MM.1S (cell line): Measurements from ENCODE around the gene TNIP1.

Experiments used
- DNase-seq: peaks from one replicate; pipeline ENCODE4 v3.0.0-alpha.2; 2015
- H2AFZ ChIP-seq: fragments of 300-600 bp; sonication (generic); 2 replicates; pipeline ENCODE4 v1.6.0; 2016; ENCODE audit warnings: antibody characterized with exemption, low read length
- H3F3A ChIP-seq: fragments of 300-600 bp; sonication (generic); 2 replicates; pipeline ENCODE4 v1.6.1; 2016; ENCODE audit warnings: mild to moderate bottlenecking, antibody characterized with exemption, low read length, moderate library complexity, mixed read lengths; ENCODE audit not compliant: insufficient read depth
- H3K27ac ChIP-seq: fragments of 300-600 bp; sonication (generic); 2 replicates; pipeline ENCODE4 v1.5.1; 2016; ENCODE audit warnings: mild to moderate bottlenecking, low read length
- H3K27me3 ChIP-seq: fragments of 300-600 bp; sonication (generic); replicated peaks from 2 replicates; pipeline ENCODE4 v1.6.0; 2016; ENCODE audit warnings: low read length; ENCODE audit not compliant: insufficient read depth
- H3K36me3 ChIP-seq: fragments of 300-600 bp; sonication (generic); replicated peaks from 2 replicates; pipeline ENCODE4 v1.6.1; 2016; ENCODE audit warnings: mild to moderate bottlenecking, low read length, mixed read lengths; ENCODE audit not compliant: insufficient read depth
- H3K4me1 ChIP-seq: fragments of 300-600 bp; sonication (generic); 2 replicates; pipeline ENCODE4 v1.6.1; 2016; ENCODE audit warnings: low read length, mixed read lengths
- H3K4me2 ChIP-seq: fragments of 300-600 bp; sonication (generic); 2 replicates; pipeline ENCODE4 v1.6.0; 2016; ENCODE audit warnings: low read depth, low read length
- H3K4me3 ChIP-seq: fragments of 300-600 bp; sonication (generic); 2 replicates; pipeline ENCODE4 v1.5.1; 2016; ENCODE audit warnings: low read length, mixed read lengths
- H3K79me2 ChIP-seq: fragments of 300-600 bp; sonication (generic); 2 replicates; pipeline ENCODE4 v1.6.1; 2016; ENCODE audit warnings: mixed run types, low read length, mixed read lengths
- H3K9ac ChIP-seq: fragments of 300-600 bp; sonication (generic); 2 replicates; pipeline ENCODE4 v1.6.1; 2016; ENCODE audit warnings: low read length, mixed read lengths
- H3K9me2 ChIP-seq: fragments of 300-600 bp; sonication (generic); replicated peaks from 2 replicates; pipeline ENCODE4 v1.6.1; 2016; ENCODE audit warnings: mild to moderate bottlenecking, low read length, mixed read lengths; ENCODE audit not compliant: insufficient read depth
- H3K9me3 ChIP-seq: fragments of 300-600 bp; sonication (generic); replicated peaks from 2 replicates; pipeline ENCODE4 v1.6.1; 2016; ENCODE audit warnings: mild to moderate bottlenecking, low read length, mixed read lengths; ENCODE audit not compliant: insufficient read depth
- H4K20me1 ChIP-seq: fragments of 300-600 bp; sonication (generic); 2 replicates; pipeline ENCODE4 v1.6.1; 2016; ENCODE audit warnings: mild to moderate bottlenecking, low read length, moderate library complexity, mixed read lengths; ENCODE audit not compliant: insufficient read depth
- EZH2 ChIP-seq: fragments of 300-600 bp; sonication (generic); optimal IDR thresholded peaks from 2 replicates; pipeline ENCODE3; 2017; ENCODE audit warnings: low read depth, mild to moderate bottlenecking, antibody characterized with exemption, low read length, mixed read lengths
- EZH2phosphoT487 ChIP-seq: fragments of 300-600 bp; sonication (generic); IDR thresholded peaks from 2 replicates; pipeline ENCODE4 v1.6.1; 2018; ENCODE audit warnings: antibody characterized with exemption, low read length
- TF ChIP-seq, protein P1 (sequence below): fragments of 300-600 bp; sonication (generic); IDR thresholded peaks from 2 replicates; pipeline ENCODE4 v1.5.1; 2016; ENCODE audit warnings: antibody characterized with exemption, low read length, mixed read lengths

Gene TNIP1

DNA sequence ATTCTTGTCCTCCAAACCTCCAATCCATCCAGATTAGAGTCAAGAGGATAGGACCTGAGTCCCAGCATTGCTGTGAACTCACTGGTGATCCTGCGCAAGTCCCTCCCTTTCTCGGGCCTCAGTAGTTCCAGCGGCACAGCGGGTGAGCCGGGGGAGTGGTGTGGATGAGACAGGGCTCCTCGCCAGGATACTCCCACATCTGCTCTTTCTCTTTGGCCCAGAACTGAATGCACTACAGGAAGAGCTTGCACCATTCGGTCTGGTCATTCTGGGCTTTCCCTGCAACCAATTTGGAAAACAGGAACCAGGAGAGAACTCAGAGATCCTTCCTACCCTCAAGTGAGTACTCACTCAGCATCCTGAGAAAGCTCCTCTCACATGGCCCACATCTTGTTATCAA, 54.2 kb downstream of the TNIP1 start:
- no peaks in the 10 kb centered on the region for H3K27me3 ChIP-seq
- H3K9ac ChIP-seq, result no peak overlapping the region
- no peaks in the 10 kb centered on the region for H3K9me2 ChIP-seq
- no peaks in the 10 kb centered on the region; the same call in 1 of the 2 replicates for H3F3A ChIP-seq
- H3K36me3 ChIP-seq, result peaks cover 4% of the 10 kb centered on the region
- TF ChIP-seq, protein P1, sequence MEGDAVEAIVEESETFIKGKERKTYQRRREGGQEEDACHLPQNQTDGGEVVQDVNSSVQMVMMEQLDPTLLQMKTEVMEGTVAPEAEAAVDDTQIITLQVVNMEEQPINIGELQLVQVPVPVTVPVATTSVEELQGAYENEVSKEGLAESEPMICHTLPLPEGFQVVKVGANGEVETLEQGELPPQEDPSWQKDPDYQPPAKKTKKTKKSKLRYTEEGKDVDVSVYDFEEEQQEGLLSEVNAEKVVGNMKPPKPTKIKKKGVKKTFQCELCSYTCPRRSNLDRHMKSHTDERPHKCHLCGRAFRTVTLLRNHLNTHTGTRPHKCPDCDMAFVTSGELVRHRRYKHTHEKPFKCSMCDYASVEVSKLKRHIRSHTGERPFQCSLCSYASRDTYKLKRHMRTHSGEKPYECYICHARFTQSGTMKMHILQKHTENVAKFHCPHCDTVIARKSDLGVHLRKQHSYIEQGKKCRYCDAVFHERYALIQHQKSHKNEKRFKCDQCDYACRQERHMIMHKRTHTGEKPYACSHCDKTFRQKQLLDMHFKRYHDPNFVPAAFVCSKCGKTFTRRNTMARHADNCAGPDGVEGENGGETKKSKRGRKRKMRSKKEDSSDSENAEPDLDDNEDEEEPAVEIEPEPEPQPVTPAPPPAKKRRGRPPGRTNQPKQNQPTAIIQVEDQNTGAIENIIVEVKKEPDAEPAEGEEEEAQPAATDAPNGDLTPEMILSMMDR, result no peak
- no peak for TF ChIP-seq EZH2
- no peak for DNase-seq
- H2AFZ ChIP-seq, result no peak overlapping the region
- no peaks in the 10 kb centered on the region for H3K4me1 ChIP-seq
- no peak overlapping the region for H3K4me2 ChIP-seq
- no peak overlapping the region for H3K27ac ChIP-seq
- no peaks in the 10 kb centered on the region for H4K20me1 ChIP-seq
- no peaks in the 10 kb centered on the region for H3K9me3 ChIP-seq
- no peaks in the 10 kb centered on the region for H3K79me2 ChIP-seq
- no peak overlapping the region for H3K4me3 ChIP-seq

DNA sequence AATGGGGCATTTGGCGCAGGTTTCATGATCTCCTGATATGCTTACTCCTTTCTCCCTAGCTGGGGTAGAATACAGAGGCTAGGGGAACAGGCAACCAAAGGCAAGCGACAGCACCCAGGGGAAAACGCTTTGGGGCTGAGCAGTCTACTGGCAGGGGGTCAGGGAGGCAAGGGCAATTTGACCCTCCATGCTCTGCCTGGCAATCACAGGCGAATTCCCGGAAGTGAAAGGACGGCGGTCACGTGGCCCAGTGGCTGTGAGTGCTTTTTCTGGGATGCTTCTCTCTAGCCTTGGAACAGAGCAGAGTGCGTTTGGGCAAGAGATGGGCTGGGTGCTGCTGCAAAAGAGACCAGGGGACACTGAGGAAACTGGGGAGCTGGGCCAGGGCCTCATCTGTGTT, 54.7 kb downstream of the TNIP1 start:
- Histone ChIP-seq H3K9ac (no peak overlapping the region), H2AFZ (no peak overlapping the region), H3F3A (no peaks in the 10 kb centered on the region; the same call in 1 of the 2 replicates), H3K9me3 (no peaks in the 10 kb centered on the region), H3K79me2 (no peaks in the 10 kb centered on the region), H3K4me1 (no peaks in the 10 kb centered on the region), H3K27ac (no peak overlapping the region), H3K36me3 (peaks cover 4% of the 10 kb centered on the region), H4K20me1 (no peaks in the 10 kb centered on the region), H3K27me3 (no peaks in the 10 kb centered on the region), H3K9me2 (no peaks in the 10 kb centered on the region), H3K4me3 (no peak overlapping the region), H3K4me2 (no peak overlapping the region)
- DNase-seq, result no peak
- TF ChIP-seq EZH2, result no peak

DNA sequence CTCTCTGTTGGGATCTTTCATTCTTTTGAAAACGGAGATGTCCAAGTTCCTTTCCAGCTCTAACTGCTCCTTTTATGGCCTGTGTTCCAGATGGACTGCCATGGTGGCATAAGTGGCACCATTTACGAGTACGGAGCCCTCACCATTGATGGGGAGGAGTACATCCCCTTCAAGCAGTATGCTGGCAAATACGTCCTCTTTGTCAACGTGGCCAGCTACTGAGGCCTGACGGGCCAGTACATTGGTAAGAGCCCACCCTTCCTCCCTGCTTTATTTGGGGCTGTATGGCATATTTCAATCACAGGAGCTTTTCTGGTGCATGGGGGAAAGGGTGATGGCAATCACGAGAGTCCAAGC, 55.6 kb downstream of the TNIP1 start:
- H3K79me2 ChIP-seq, result no peaks in the 10 kb centered on the region
- peaks cover 4% of the 10 kb centered on the region for H3K36me3 ChIP-seq
- TF ChIP-seq EZH2phosphoT487 (no peak), EZH2 (no peak)
- TF ChIP-seq, protein P1, result no peak
- no peaks in the 10 kb centered on the region; the same call in 1 of the 2 replicates for H3F3A ChIP-seq
- no peaks in the 10 kb centered on the region for H3K27me3 ChIP-seq
- no peak for DNase-seq
- H3K27ac ChIP-seq, result no peak overlapping the region
- no peak overlapping the region for H3K4me2 ChIP-seq
- H3K9ac ChIP-seq, result no peak overlapping the region
- H4K20me1 ChIP-seq, result no peaks in the 10 kb centered on the region
- no peaks in the 10 kb centered on the region for H3K4me1 ChIP-seq
- H3K4me3 ChIP-seq, result no peak overlapping the region
- H3K9me3 ChIP-seq, result no peaks in the 10 kb centered on the region
- no peak overlapping the region for H2AFZ ChIP-seq
- H3K9me2 ChIP-seq, result no peaks in the 10 kb centered on the region

DNA sequence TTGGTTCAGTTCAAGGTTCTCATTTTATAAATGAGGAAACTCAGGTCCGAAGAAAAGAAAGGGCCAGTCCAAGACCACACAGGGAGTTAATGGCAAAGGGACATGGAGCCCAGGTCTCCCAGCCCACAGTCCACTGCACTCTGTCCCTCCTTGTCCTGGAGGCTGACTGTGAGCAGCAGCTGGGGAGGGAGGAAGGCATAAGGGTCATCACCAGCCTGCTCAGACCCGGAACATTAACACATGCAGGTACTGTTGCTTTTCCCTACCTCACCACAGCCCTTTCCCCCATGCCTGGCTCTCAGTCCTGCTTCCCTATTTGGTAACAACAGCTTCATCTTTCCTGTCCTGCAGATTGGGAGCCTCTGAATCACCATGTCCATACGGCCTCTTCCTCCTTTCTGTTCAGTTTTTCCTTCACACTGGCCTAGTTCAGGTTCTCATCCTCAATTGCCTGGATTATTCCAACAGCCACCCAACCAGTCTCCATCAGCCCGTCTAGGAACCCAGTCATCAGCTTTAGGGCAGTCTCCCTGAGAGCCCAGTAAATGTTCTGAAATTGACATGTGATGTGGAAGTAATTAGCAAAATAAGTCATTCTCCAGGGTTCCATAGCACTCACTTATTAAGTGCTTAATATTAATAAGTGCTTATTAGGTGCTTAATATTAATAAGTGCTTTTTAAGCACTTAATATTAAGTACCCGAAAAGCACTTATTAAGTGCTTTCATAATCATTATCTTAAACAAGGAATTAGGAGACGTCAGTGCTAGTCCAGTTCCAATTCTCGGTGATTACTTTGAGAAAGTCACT, 56.2 kb downstream of the TNIP1 start:
- Histone ChIP-seq H3K4me2 (no peak overlapping the region), H3K27ac (no peak overlapping the region), H3K9me3 (no peaks in the 10 kb centered on the region), H3K9me2 (no peaks in the 10 kb centered on the region), H2AFZ (no peak overlapping the region), H3K9ac (no peak overlapping the region), H3K79me2 (no peaks in the 10 kb centered on the region), H3K4me3 (no peak overlapping the region), H3F3A (no peaks in the 10 kb centered on the region; the same call in 1 of the 2 replicates), H3K36me3 (no peaks in the 10 kb centered on the region; the same call in none of the 2 replicates), H4K20me1 (no peaks in the 10 kb centered on the region), H3K4me1 (no peaks in the 10 kb centered on the region), H3K27me3 (no peaks in the 10 kb centered on the region)
- DNase-seq, result no peak
- no peak for TF ChIP-seq EZH2
- TF ChIP-seq, protein P1, result no peak
- no peak for TF ChIP-seq EZH2phosphoT487
